GM12864 (cell line): ENCODE data around the gene NOL9.

Source experiments
- DNase-seq: peaks from one replicate; pipeline ENCODE4 v3.0.0-alpha.2; 2011; ENCODE audit warnings: low read depth
- H3K4me3 ChIP-seq: 2 replicates; pipeline ENCODE4 v1.5.1; 2011; ENCODE audit warnings: mild to moderate bottlenecking, low read depth, low read length, control low read depth
- TF ChIP-seq, protein P1 (sequence below): IDR thresholded peaks from 2 replicates; pipeline ENCODE4 v1.5.1; 2011; ENCODE audit warnings: low read depth, mild to moderate bottlenecking, moderate library complexity, low read length, control low read depth, inconsistent platforms; ENCODE audit errors: missing control alignments

Gene NOL9

DNA sequence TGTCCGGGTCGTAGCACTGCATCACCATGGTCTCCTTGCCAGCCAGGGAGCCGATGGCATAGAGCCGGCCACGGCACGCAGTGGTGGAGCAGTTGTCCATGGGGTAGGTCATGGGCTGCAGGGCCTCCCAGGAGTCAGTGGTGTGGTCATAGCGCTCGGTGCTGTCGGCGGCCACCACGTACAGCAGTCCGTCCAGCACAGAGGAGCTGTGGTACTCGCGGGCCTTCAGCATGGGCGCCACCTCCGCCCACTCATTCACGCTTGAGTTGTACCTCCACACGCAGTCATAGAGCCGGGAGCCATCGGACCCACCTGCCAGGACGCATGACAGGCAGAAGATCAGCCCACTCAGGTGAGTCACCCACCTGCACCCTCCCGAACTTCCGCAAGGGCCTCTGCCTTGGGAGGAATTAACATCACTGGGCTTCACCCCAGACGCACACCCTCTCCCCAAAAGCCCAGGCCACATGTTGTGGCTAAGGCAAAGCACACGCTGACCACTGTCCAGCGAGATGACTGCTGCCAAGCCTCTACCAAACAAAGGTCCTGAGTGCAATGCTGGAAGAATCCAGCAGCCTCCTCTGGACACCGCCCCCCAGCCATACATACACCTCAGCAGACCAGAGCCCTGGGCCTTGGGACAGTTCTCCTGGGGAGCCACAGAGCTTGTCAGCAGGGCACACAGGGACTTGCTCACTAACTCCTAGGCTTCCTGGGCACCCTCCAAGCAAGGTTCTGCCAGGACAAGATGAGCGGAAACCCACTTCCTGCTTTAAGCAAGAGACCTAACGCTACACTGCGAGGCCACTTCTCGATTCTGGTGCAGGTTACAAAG lies 45.0 kb upstream of the NOL9 start:
- no peak for DNase-seq
- TF ChIP-seq, protein P1, sequence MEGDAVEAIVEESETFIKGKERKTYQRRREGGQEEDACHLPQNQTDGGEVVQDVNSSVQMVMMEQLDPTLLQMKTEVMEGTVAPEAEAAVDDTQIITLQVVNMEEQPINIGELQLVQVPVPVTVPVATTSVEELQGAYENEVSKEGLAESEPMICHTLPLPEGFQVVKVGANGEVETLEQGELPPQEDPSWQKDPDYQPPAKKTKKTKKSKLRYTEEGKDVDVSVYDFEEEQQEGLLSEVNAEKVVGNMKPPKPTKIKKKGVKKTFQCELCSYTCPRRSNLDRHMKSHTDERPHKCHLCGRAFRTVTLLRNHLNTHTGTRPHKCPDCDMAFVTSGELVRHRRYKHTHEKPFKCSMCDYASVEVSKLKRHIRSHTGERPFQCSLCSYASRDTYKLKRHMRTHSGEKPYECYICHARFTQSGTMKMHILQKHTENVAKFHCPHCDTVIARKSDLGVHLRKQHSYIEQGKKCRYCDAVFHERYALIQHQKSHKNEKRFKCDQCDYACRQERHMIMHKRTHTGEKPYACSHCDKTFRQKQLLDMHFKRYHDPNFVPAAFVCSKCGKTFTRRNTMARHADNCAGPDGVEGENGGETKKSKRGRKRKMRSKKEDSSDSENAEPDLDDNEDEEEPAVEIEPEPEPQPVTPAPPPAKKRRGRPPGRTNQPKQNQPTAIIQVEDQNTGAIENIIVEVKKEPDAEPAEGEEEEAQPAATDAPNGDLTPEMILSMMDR = no peak
- peak overlapping the region; percentile 75 for H3K4me3 ChIP-seq

DNA sequence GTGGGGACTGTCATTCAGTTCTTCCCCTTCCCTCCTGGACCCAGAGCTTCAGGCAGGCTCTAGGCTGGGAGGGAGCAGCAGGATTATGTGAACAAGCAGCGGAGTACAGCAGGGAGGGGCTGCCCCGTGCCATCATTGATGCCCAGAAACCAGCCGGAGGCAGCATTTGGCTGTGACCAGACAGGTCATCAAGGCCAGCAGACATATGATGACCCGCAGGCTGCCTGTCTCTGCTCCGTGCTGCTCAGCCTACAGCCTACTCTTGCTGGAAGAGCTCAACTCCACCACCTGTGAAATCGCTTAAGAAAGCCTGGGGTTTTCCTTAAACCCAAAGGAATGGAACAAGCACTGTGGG lies 43.4 kb upstream of the NOL9 start:
- no peak for DNase-seq
- no peak overlapping the region for H3K4me3 ChIP-seq
- TF ChIP-seq, protein P1 = no peak

DNA sequence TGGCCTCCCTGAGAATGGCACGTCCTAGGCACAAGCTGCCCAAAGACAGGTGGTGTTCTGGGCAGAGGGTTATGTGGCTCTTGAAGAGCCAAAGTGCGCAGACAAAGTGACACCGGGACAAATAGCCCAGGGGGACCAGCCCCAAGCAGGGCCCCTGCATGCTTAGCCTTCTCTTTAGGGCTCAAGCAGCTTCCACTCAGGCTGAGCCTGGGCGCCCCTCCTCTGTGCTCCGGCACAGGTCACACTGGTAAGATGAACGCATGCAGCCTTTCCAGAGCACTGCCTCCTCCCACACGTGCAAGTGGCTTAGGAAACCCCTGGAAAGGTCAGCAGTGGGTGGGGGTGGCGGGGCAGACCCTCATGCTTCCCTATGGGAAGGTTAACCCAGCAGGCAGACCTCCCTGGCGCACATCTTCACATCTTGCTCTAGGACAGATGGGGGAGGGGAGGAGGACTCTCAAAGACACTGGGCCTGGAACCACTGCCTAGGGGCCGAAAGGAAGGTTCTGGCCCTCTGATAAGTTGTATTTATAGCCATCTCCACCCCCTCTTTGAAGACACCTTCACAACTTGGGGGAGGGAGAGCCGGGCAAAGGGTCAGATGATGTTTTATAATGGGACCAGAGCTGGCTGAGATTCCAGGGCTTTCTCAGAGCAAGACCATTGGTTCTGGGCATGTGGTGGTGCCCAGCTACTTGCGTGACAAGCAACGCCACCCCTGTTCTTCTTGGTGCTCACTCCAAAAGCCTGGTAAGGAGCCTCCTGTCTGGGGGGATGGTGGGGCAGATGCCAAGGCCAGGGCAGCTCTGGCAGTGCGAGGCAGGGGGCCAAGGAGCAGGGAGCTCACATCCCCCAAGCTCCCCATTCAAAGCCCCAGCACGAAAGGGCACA lies 42.8 kb upstream of the NOL9 start:
- no peak overlapping the region for H3K4me3 ChIP-seq
- DNase-seq = no peak
- TF ChIP-seq, protein P1 = no peak

DNA sequence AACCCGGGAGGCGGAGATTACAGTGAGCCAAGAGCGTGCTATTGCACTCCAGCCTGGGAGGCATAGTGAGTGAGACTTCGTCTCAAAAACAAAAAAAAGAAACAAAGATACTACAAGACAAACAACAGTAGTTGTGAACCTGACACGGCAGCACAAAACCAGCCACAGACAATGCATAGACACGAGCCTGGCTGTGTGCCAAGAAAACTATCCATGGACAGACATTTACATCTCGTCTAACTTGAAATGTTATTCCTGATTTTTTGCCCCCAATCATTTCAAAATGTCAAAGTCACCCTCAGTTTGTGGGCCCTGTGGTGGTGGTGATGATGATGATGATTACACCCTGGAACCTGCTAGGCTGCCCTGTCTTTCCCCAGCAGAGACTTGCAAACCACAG lies 42.0 kb upstream of the NOL9 start:
- TF ChIP-seq, protein P1 = no peak
- no peak for DNase-seq

DNA sequence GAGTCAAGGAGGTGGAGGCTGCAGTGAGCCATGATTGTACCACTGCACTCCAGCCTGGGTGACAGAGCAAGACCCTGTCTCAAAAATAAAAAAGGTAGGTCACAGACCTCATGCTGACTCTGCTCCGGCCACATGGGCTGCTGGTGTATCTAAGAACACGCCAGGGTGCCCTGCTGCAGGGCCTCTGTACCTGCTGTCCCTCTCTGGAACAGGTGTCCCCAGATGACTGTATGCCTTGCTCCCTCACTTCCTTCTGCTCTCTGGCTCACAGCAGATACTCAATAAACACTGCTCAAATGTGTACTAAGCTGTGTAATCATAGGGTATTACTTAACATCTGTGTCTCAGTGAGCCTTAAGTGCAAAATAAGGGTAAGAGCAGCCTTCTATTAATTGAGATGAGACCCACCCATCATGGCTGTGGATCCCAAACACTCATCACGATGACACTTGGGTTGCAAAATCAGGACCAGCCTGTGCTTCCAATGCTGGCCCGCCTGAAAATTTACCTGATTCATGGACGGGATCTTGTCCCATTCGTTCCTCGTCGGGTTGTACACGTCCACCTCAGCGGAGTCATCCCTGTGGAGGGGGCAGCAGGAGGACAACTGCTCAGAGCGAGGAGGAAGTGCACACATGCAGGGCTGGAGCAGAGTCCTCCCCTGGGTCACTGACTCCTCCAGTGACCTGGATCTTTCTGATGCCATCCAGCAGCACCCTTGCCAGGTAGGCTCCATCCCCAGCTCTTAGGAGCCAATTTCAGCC lies 40.8 kb upstream of the NOL9 start:
- TF ChIP-seq, protein P1 = no peak
- DNase-seq = no peak
- H3K4me3 ChIP-seq = no peak overlapping the region

More for the DNA sequence above, 42.0 kb upstream of the NOL9 start:
- no peak overlapping the region for H3K4me3 ChIP-seq

DNA sequence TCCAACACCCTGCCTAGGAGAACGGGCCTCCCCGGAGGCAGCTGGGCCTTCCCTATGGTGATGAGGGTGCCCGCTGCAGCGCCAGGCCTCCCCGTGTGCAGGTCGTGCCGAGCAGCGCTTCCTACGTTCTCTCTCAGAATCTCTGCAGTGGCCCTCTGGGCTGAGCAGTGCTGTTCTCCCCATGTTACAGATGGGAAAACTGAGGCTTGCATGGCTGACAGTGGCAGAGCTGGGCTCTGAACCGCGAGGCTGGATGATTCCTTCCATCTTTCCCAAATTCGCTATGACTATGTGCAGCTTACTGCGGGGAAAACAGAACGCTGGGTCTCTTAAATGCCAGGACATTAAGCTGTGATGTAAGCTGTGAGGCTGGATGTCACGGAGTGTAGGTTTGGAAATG lies 39.5 kb upstream of the NOL9 start:
- TF ChIP-seq, protein P1 = no peak
- DNase-seq = no peak
- no peak overlapping the region for H3K4me3 ChIP-seq
